ENCODE measurements around the gene ELL. TPM values are rescaled to one million over a fixed set of nuclear protein-coding genes. Genes with fewer than 3 reads are reported as not detected.

ELL gene
- total RNA-seq, 1 experiment from 2014 or later, result 22.9 TPM

DNA sequence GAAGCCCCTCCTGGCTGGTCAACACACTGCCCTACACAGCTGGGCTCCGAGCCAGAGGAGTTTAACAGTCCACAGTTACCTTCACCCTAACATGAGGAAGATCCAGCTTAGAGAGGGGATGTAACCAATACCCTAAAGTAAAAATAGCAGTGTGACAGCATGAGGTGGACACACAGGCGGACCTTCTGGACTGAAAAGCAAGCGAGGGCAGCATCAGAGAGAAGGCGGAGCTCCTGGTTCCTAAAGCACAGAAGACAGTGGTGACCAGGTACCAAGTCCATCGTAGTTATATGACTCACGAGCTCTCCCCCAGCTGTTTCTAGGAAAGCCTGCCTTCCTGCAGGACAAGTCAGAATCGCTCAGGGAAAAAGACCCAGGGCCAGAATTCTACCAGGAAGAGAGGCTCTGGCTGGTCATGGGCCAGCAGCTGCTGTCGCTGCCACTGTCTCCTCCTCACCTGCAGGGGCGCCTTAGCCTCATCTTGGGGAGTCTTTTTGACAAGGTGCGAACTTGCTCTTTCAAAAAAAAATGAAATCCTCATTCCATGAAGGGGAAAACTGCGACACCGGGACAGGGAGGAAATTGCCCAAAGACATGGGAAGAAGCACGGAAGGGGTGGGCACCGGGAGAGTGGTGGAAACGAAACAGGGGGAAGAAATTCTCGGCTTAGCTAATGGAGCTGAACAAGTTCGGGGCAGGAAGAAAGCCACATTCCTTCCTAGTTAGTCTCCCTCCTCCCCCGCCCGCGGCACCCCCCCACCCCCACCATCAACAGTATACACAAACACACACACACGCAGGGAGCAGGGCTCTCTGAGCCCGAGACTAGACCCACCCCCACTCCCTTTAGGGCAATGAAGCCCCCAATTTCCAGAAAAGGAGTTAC is 1.7 kb downstream of the ELL start (continued):
- TF ChIP-seq TCF7L2 (IDR thresholded peaks at IDR 0.05; ENCODE audit: borderline replicate concordance, extremely low read depth, insufficient read depth, insufficient read length), result no peak
- TF ChIP-seq SIN3A (IDR thresholded peaks at IDR 0.05; ENCODE audit: low read depth), result no peak; the same call in 1 of the 2 replicates

DNA sequence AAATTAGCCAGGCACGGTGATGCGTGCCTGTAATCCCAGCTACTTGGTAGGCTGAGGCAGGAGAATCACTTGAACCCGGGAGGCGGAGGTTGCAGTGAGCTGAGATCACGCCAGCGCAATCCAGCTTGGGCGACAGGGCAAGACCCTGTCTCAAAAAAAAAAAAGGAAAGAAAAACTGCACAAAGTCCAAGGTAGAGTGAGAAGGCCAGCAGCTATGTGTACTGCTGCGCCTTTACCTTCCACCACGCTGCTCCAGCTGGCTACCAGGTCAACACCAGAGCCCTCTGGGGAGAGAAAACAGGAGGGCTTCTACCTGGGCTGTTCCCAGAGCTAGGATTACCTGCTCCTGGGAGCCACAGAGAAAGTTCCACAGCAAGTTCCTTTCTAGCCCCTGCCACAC is 3.2 kb downstream of the ELL start:
- POLR2A ChIA-PET, result no interaction called here
- Histone ChIP-seq H2AFZ (ENCODE audit: low read depth, low read length, poor library complexity, severe bottlenecking) (no peak overlapping the region), H3K4me3 (replicated peaks in 1 of 2; ENCODE audit: low read depth in 1 of 2, low read length in 2 of 2) (no peak overlapping the region), H3K27ac (ENCODE audit: low read depth, low read length) (no peak overlapping the region), H3K9ac (ENCODE audit: low read length) (no peak overlapping the region), H3K9me2 (ENCODE audit: insufficient read depth) (no peaks in the 10 kb centered on the region), H3K27me3 (ENCODE audit: insufficient read depth, low read length) (no peaks in the 10 kb centered on the region), H3K4me2 (ENCODE audit: low read length) (no peak overlapping the region), H3K36me3 (ENCODE audit: control insufficient read depth in 1 of 2, insufficient read depth in 2 of 2, low read length in 2 of 2) (no peaks in the 10 kb centered on the region; a peak in 2 of 4 replicates), H4K20me1 (ENCODE audit: insufficient read depth) (0 out of 2 replicates have a peak, but pooled peaks cover 2% of the 10 kb centered on the region), H3K4me1 (ENCODE audit: control insufficient read depth in 1 of 2, insufficient read depth in 2 of 2, low read length in 2 of 2) (peaks cover 18 to 34% of the 10 kb centered on the region in 2 experiments), H3K9me3 (ENCODE audit: control insufficient read depth in 1 of 2, insufficient read depth in 1 of 2, low read depth in 1 of 2, low read length in 2 of 2) (no peaks in the 10 kb centered on the region), H3K79me2 (ENCODE audit: insufficient read depth, low read length) (peaks cover 78% of the 10 kb centered on the region)
- ATAC-seq (no peak), DNase-seq (ENCODE audit: low read depth, low spot score) (no peak)
- RAD21 ChIA-PET (ENCODE audit: low non-redundant PET in 1 of 2, low total read pairs in 2 of 2, uncharacterized antibody in 2 of 2, unreplicated experiment in 2 of 2), result no interaction called here
- CTCF ChIA-PET, result interaction anchor here (1.3 kb wide), 1 partner anchor 36 kb away, joined by 3 read pairs; no protein-coding TSS in a partner anchor
- BruUV-seq (replicated peaks), result no TSS peak
- no peak for TF ChIP-seq TCF7L2 (IDR thresholded peaks at IDR 0.05; ENCODE audit: borderline replicate concordance, extremely low read depth, insufficient read depth, insufficient read length)
- no peak for TF ChIP-seq SIN3A (IDR thresholded peaks at IDR 0.05; ENCODE audit: low read depth)
- intact Hi-C loops (cut with micrococcal nuclease), result no loop called here

GRCh38 chr19:18517606-18518005 is 4.3 kb downstream of the ELL start:
- Histone ChIP-seq H3K9ac (ENCODE audit: low read length) (no peak overlapping the region), H3K27ac (ENCODE audit: low read depth, low read length) (no peak overlapping the region), H3K79me2 (ENCODE audit: insufficient read depth, low read length) (peaks cover 88% of the 10 kb centered on the region), H3K4me2 (ENCODE audit: low read length) (no peak overlapping the region), H3K27me3 (ENCODE audit: insufficient read depth, low read length) (no peaks in the 10 kb centered on the region), H3K4me3 (replicated peaks in 1 of 2; ENCODE audit: low read depth in 1 of 2, low read length in 2 of 2) (no peak overlapping the region), H2AFZ (ENCODE audit: low read depth, low read length, poor library complexity, severe bottlenecking) (no peak overlapping the region), H4K20me1 (ENCODE audit: insufficient read depth) (0 out of 2 replicates have a peak, but pooled peaks cover 2% of the 10 kb centered on the region), H3K9me3 (ENCODE audit: control insufficient read depth in 1 of 2, insufficient read depth in 1 of 2, low read depth in 1 of 2, low read length in 2 of 2) (no peaks in the 10 kb centered on the region), H3K36me3 (ENCODE audit: control insufficient read depth in 1 of 2, insufficient read depth in 2 of 2, low read length in 2 of 2) (no peaks in the 10 kb centered on the region; a peak in 2 of 4 replicates), H3K9me2 (ENCODE audit: insufficient read depth) (no peaks in the 10 kb centered on the region), H3K4me1 (ENCODE audit: control insufficient read depth in 1 of 2, insufficient read depth in 2 of 2, low read length in 2 of 2) (peaks cover 15 to 28% of the 10 kb centered on the region in 2 experiments)
- no TSS peak for BruUV-seq (replicated peaks)
- ChIA-PET POLR2A (no interaction called here), RAD21 (ENCODE audit: low non-redundant PET in 1 of 2, low total read pairs in 2 of 2, uncharacterized antibody in 2 of 2, unreplicated experiment in 2 of 2) (no interaction called here), CTCF (no interaction called here)
- ATAC-seq, result no peak
- intact Hi-C loops (cut with micrococcal nuclease), result no loop called here
- no peak for DNase-seq (ENCODE audit: low read depth, low spot score)
- TF ChIP-seq MAX (IDR thresholded peaks at IDR 0.05), result no peak
- TF ChIP-seq SRF (IDR thresholded peaks at IDR 0.05; ENCODE audit: low read depth), result no peak
- TF ChIP-seq CTCF (IDR thresholded peaks at IDR 0.05 in 2 of 3, conservative IDR thresholded peaks at IDR 0.05 in 1 of 3; ENCODE audit: borderline replicate concordance in 1 of 3, insufficient read depth in 1 of 3, low read depth in 2 of 3, low read length in 2 of 3), result no peak
- TF ChIP-seq RAD21 (IDR thresholded peaks at IDR 0.05; ENCODE audit: low read depth), result no peak
- TF ChIP-seq POLR2AphosphoS5 (IDR thresholded peaks at IDR 0.05; ENCODE audit: low read depth, low read length), result no peak
- TF ChIP-seq ATF3 (IDR thresholded peaks at IDR 0.05), result no peak
- no peak for TF ChIP-seq EGR1 (IDR thresholded peaks at IDR 0.05; ENCODE audit: low read depth)
- TF ChIP-seq FOSL1 (IDR thresholded peaks at IDR 0.05; ENCODE audit: low read depth), result no peak
- no peak for TF ChIP-seq JUND (IDR thresholded peaks at IDR 0.05)
